H1 (cell line): ENCODE measurements around the gene SLC25A36. TPM values are rescaled to one million over a fixed set of nuclear protein-coding genes. Genes with fewer than 3 reads are reported as not detected.

Experiments
- CTCF ChIA-PET: fragments of 300-600 bp; sonication (Branson Sonifier 250); formaldehyde crosslinking; loops from one replicate; lab custom pipeline; 2021; ENCODE audit not compliant: partially characterized antibody; lab: Charles Lee
- POLR2A ChIA-PET: fragments of 300-600 bp; sonication (Branson Sonifier 250); formaldehyde crosslinking; loops from one replicate; lab custom pipeline; 2021; ENCODE audit warnings: inconsistent platforms; ENCODE audit not compliant: partially characterized antibody; lab: Charles Lee
- DNase-seq, 2 experiments: peaks; one replicate each; pipeline versions ENCODE4 v3.0.0 to v3.0.0-alpha.2; 2010 to 2022; ENCODE audit warnings: low spot score in 2 of 2, low read depth in 1 of 2, mixed read lengths in 1 of 2
- FAIRE-seq: peaks from 2 replicates; lab custom pipeline; 2011; peaks lifted over from hg19 to GRCh38; lab: Jason Lieb, UNC
- H2AFZ ChIP-seq: 2 replicates; pipeline ENCODE4 v1.8.1; 2012; ENCODE audit warnings: low read length, inconsistent platforms
- H2AK5ac ChIP-seq: 2 replicates; pipeline ENCODE4 v1.6.1; 2013; ENCODE audit warnings: low read depth, low read length
- H2BK120ac ChIP-seq: replicated peaks from 2 replicates; pipeline ENCODE3; 2013; ENCODE audit warnings: low read depth, low read length, inconsistent platforms
- H2BK12ac ChIP-seq: 2 replicates; pipeline ENCODE4 v1.6.1; 2013; ENCODE audit warnings: low read depth, low read length
- H2BK15ac ChIP-seq: 2 replicates; pipeline ENCODE4 v1.6.1; 2013; ENCODE audit warnings: low read length
- H2BK20ac ChIP-seq: 2 replicates; pipeline ENCODE4 v1.6.1; 2013; ENCODE audit warnings: low read length
- H2BK5ac ChIP-seq: 2 replicates; pipeline ENCODE4 v1.6.1; 2013; ENCODE audit warnings: low read depth, low read length
- H3K14ac ChIP-seq: 2 replicates; pipeline ENCODE4 v1.6.1; 2013; ENCODE audit warnings: inconsistent platforms; ENCODE audit not compliant: insufficient read length
- H3K18ac ChIP-seq: 2 replicates; pipeline ENCODE4 v1.6.1; 2013; ENCODE audit warnings: low read length; ENCODE audit errors: extremely low read depth
- H3K23ac ChIP-seq: 2 replicates; pipeline ENCODE4 v1.6.1; 2013; ENCODE audit warnings: inconsistent platforms; ENCODE audit not compliant: insufficient read length
- H3K23me2 ChIP-seq: 2 replicates; pipeline ENCODE4 v1.6.1; 2013; ENCODE audit warnings: low read depth, low read length
- H3K27ac ChIP-seq: 2 replicates; pipeline ENCODE4 v1.6.1; 2011; ENCODE audit warnings: low read depth, low read length, inconsistent platforms
- H3K27me3 ChIP-seq, 4 experiments: replicated peaks in 1 of 4; 1 replicate in 1 of 4; 2 replicates in 3 of 4; pipeline versions ENCODE4 v1.6.1 to v1.8.1; 2011 to 2013; ENCODE audit warnings: low read length in 3 of 4, mild to moderate bottlenecking in 3 of 4, inconsistent platforms in 2 of 4, mixed read lengths in 2 of 4, moderate library complexity in 1 of 4; ENCODE audit not compliant: control insufficient read depth in 3 of 4, insufficient read depth in 3 of 4; ENCODE audit errors: extremely low read depth in 1 of 4
- H3K36me3 ChIP-seq, 4 experiments: 2 replicates each; pipeline versions ENCODE4 v1.6.1 to v1.8.1; 2011 to 2013; ENCODE audit warnings: mild to moderate bottlenecking in 4 of 4, low read length in 3 of 4, moderate library complexity in 2 of 4, control low read depth in 1 of 4, inconsistent platforms in 1 of 4; ENCODE audit not compliant: insufficient read depth in 4 of 4, control insufficient read depth in 2 of 4
- H3K4ac ChIP-seq: replicated peaks from 2 replicates; pipeline ENCODE3; 2013; ENCODE audit warnings: low read length, low read depth, mixed read lengths, inconsistent platforms; ENCODE audit not compliant: insufficient read length
- H3K4me1 ChIP-seq, 4 experiments: replicated peaks in 1 of 4; 1 replicate in 1 of 4; 2 replicates in 3 of 4; pipeline versions ENCODE4 v1.6.1 to v1.8.1; 2011 to 2013; ENCODE audit warnings: low read length in 3 of 4, inconsistent platforms in 2 of 4, mixed read lengths in 1 of 4; ENCODE audit not compliant: insufficient read depth in 4 of 4, control insufficient read depth in 3 of 4
- H3K4me2 ChIP-seq, 2 experiments: 2 replicates each; pipeline versions ENCODE4 v1.6.1 to v1.8.1; 2011 to 2013; ENCODE audit warnings: low read depth in 2 of 2, low read length in 2 of 2, control low read depth in 1 of 2, inconsistent platforms in 1 of 2, mild to moderate bottlenecking in 1 of 2; ENCODE audit not compliant: insufficient read depth in 1 of 2
- H3K4me3 ChIP-seq, 4 experiments: fragments of 200-600, 300-600 bp in 1 of 4; sonication (generic), shearing (Covaris generic), sonication (Bioruptor Twin) in 1 of 4; 2 replicates each; pipeline versions ENCODE4 v1.5.1 to v1.8.1; 2011 to 2016; ENCODE audit warnings: low read length in 4 of 4, low read depth in 3 of 4, control low read depth in 2 of 4, inconsistent platforms in 2 of 4, mild to moderate bottlenecking in 2 of 4, mixed read lengths in 1 of 4, moderate library complexity in 1 of 4; ENCODE audit not compliant: insufficient read depth in 2 of 4; ENCODE audit errors: extremely low read depth in 1 of 4
- H3K56ac ChIP-seq: replicated peaks from 2 replicates; pipeline ENCODE3; 2013; ENCODE audit warnings: low read depth, mild to moderate bottlenecking, mixed read lengths, low read length, inconsistent platforms; ENCODE audit not compliant: insufficient read length
- H3K79me1 ChIP-seq: 2 replicates; pipeline ENCODE4 v1.6.1; 2013; ENCODE audit warnings: low read depth, low read length, control low read depth
- H3K79me2 ChIP-seq, 2 experiments: 2 replicates each; pipeline versions ENCODE4 v1.6.1 to v1.8.1; 2012 to 2013; ENCODE audit warnings: low read length in 2 of 2, mild to moderate bottlenecking in 2 of 2, inconsistent platforms in 1 of 2; ENCODE audit not compliant: insufficient read depth in 2 of 2, control insufficient read depth in 1 of 2
- H3K9ac ChIP-seq, 4 experiments: replicated peaks in 1 of 4; 1 replicate in 1 of 4; 2 replicates in 3 of 4; pipeline versions ENCODE4 v1.6.1 to v1.8.1; 2011 to 2013; ENCODE audit warnings: low read depth in 3 of 4, low read length in 3 of 4, control low read depth in 2 of 4, mild to moderate bottlenecking in 2 of 4, moderate library complexity in 2 of 4, inconsistent platforms in 1 of 4; ENCODE audit errors: extremely low read depth in 1 of 4
- H3K9me3 ChIP-seq, 2 experiments: 2 replicates each; pipeline versions ENCODE4 v1.6.1 to v1.8.1; 2012 to 2013; ENCODE audit warnings: mild to moderate bottlenecking in 2 of 2, moderate library complexity in 2 of 2, control low read depth in 1 of 2, inconsistent platforms in 1 of 2, low read depth in 1 of 2, low read length in 1 of 2, mixed read lengths in 1 of 2; ENCODE audit not compliant: insufficient read depth in 2 of 2
- H4K20me1 ChIP-seq, 2 experiments: replicated peaks in 1 of 2; 2 replicates each; pipeline versions ENCODE3 to v1.8.1; 2011 to 2013; ENCODE audit warnings: inconsistent platforms in 2 of 2, low read length in 2 of 2, mild to moderate bottlenecking in 1 of 2; ENCODE audit not compliant: insufficient read depth in 2 of 2, control insufficient read depth in 1 of 2
- H4K5ac ChIP-seq: 2 replicates; pipeline ENCODE4 v1.6.1; 2013; ENCODE audit warnings: low read length, low read depth, mixed read lengths, inconsistent platforms; ENCODE audit not compliant: insufficient read length
- H4K8ac ChIP-seq: 2 replicates; pipeline ENCODE4 v1.8.0; 2013; ENCODE audit warnings: mild to moderate bottlenecking, moderate library complexity, low read length, inconsistent platforms; ENCODE audit not compliant: insufficient read depth; ENCODE audit errors: extremely low read depth
- H4K91ac ChIP-seq: replicated peaks from 2 replicates; pipeline ENCODE3; 2013; ENCODE audit warnings: low read length, mixed read lengths, inconsistent platforms; ENCODE audit not compliant: insufficient read length
- CBX8 ChIP-seq: fragments of 300-800, 300-1000 bp; sonication (generic); IDR thresholded peaks from 2 replicates; pipeline ENCODE4 v1.7.1; 2016; ENCODE audit warnings: low read depth, low read length, borderline replicate concordance
- CTCF ChIP-seq, 3 experiments: IDR thresholded peaks; 1 replicate in 2 of 3; 2 replicates in 1 of 3; pipeline versions ENCODE4 v1.5.1 to v1.6.1; 2011; ENCODE audit warnings: low read length in 3 of 3, mild to moderate bottlenecking in 3 of 3, inconsistent platforms in 2 of 3, low read depth in 1 of 3, moderate library complexity in 1 of 3; ENCODE audit not compliant: insufficient read depth in 1 of 3; ENCODE audit errors: control extremely low read depth in 1 of 3
- MAX ChIP-seq: IDR thresholded peaks from 2 replicates; pipeline ENCODE4 v1.6.1; 2012; ENCODE audit warnings: inconsistent platforms
- RAD21 ChIP-seq, 2 experiments: IDR thresholded peaks in 1 of 2; conservative IDR thresholded peaks in 1 of 2; 2 replicates each; pipeline ENCODE4 v1.6.1; 2011; ENCODE audit warnings: low read depth in 2 of 2, low read length in 2 of 2, improper control_type of control experiment in 1 of 2, inconsistent platforms in 1 of 2, mild to moderate bottlenecking in 1 of 2, moderate library complexity in 1 of 2
- WGBS, 2 experiments: shearing (Covaris generic) in 1 of 2; methylation state at CpG; one replicate each; pipeline versions ENCODE4 v1.1.6 to v1.1.7; 2013 to 2015; ENCODE audit warnings: low lambda C conversion rate in 2 of 2, mixed read lengths in 2 of 2, inconsistent platforms in 1 of 2, low coverage in 1 of 2, missing lambda C conversion rate in 1 of 2; ENCODE audit not compliant: insufficient replicate concordance in 2 of 2, insufficient coverage in 1 of 2, insufficient read length in 1 of 2; ENCODE audit errors: extremely low coverage in 1 of 2, missing lambda C conversion rate in 1 of 2; 5-methylcytosine and 5-hydroxymethylcytosine counted together
- polyA plus RNA-seq, 7 experiments: library from polyadenylated mRNA; depleted of rRNA in 3 of 7; stranded (reverse) in 5 of 7; unstranded in 2 of 7; fragments of >200 nt in 5 of 7; fragments of 200-250 nt in 2 of 7; gene quantifications; 1 replicate in 5 of 7; 2 replicates in 1 of 7; 4 replicates in 1 of 7; pipeline versions ENCODE4 v1.2.1 to v1.2.3, GENCODE V29; 2011 to 2013; ENCODE audit warnings: missing spikeins in 2 of 7, mixed read lengths in 2 of 7
- total RNA-seq: library from RNA; stranded (reverse); fragmentation: NEBNext Ultra II Directional; extraction: Animal tissue kit (Norgen Biotek cat#: 25700); gene quantifications from 2 replicates; pipeline ENCODE4 v1.2.1, GENCODE V29; 2021

SLC25A36 gene
- total and polyA plus RNA-seq, 2 of the 8 experiments (the other 6 are each of a cell fraction or from before 2014, with no cell fraction given) = 42.9 to 71.8 TPM

GRCh38 chr3:141011232-141011996, 69.8 kb downstream of the SLC25A36 start:
- 20% methylated on average over 13 of the region's 13 CpGs; no CpG with 5 or more reads in 1 of the 2 experiments for WGBS, 2 experiments
- Histone ChIP-seq H2BK20ac (no peak overlapping the region), H2AFZ (peak overlapping the region; percentile 70; the same call in 1 of the 2 replicates), H3K9me3 (no peaks in the 10 kb centered on the region), H3K4me3 (no peak overlapping the region), H3K18ac (no peak overlapping the region), H2BK15ac (no peak overlapping the region), H2BK120ac (no peak overlapping the region), H3K9ac (no peak overlapping the region), H3K79me2 (no peaks in the 10 kb centered on the region), H3K27me3 (peaks cover 0 to 2% (median 0%) of the 10 kb centered on the region in 4 experiments; a peak in 1 of 7 replicates), H3K14ac (no peak overlapping the region), H3K36me3 (no peaks in the 10 kb centered on the region), H2AK5ac (no peak overlapping the region), H3K4me2 (no peak overlapping the region), H4K91ac (no peak overlapping the region), H3K56ac (no peak overlapping the region), H3K27ac (no peak overlapping the region), H4K5ac (no peak overlapping the region), H4K8ac (no peak overlapping the region), H2BK5ac (no peak overlapping the region), H2BK12ac (no peak overlapping the region), H3K23me2 (no peaks in the 10 kb centered on the region), H3K4ac (no peak overlapping the region), H3K4me1 (peaks cover 0 to 11% (median 0%) of the 10 kb centered on the region in 4 experiments; a peak in 2 of 7 replicates), H3K79me1 (no peaks in the 10 kb centered on the region), H3K23ac (no peak overlapping the region), H4K20me1 (no peaks in the 10 kb centered on the region)
- CTCF ChIA-PET = interaction anchor here (0.6 to 12.1 kb wide), 40 partner anchors 9 to 244 kb away, joined by 3 to 123 read pairs (median 5); partner anchors contain the start of gene SPSB4
- POLR2A ChIA-PET = interaction anchor here (0.8 to 1.1 kb wide), 2 partner anchors 94 to 146 kb away, joined by 3 read pairs; no protein-coding TSS in a partner anchor
- FAIRE-seq (peak; percentile 80), DNase-seq (peak; percentile 66 to 98)
- TF ChIP-seq CTCF (IDR thresholded peaks at IDR 0.05; ENCODE audit: control extremely low read depth in 1 of 3, insufficient read depth in 1 of 3, low read depth in 1 of 3, low read length in 3 of 3) (peak; percentile 91 to 98 (median 96)), CBX8 (no peak), RAD21 (IDR thresholded peaks at IDR 0.05 in 1 of 2, conservative IDR thresholded peaks at IDR 0.05 in 1 of 2; ENCODE audit: low read depth in 2 of 2, low read length in 2 of 2) (peak; percentile 91 to 94), MAX (peak; percentile 48; the same call in 1 of the 2 replicates)
